ENCODE measurements around the gene CBLN3. TPM values are rescaled to one million over a fixed set of nuclear protein-coding genes. Genes with fewer than 3 reads are reported as not detected.
A peak's percentile ranks its signal among the peaks of the same experiment; 100 is the strongest.

Gene CBLN3
- total and polyA plus RNA-seq, 9 of the 15 experiments (the other 6 are each of a cell fraction or from before 2014, with no cell fraction given), result 0.05 to 0.59 (median 0.26) TPM; not detected in 1

DNA sequence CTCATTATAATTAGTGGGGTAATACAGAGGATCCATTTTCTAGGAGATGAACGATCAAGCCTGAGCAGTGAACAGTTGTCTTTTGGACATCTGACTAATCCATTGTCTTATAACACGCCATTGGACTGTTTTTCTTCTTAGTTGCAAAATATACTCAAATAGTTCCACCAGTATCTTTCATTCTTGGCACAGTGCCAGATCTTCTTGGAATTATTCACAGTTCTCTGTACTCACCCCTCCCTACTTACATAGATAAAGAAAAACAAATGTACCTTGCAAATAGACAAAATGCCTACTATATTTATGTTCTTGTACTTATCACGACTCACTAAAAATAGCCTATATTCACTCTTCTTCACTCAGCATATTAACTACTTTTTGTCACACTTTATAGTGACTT, 3.8 kb downstream of the CBLN3 start (continued):
- TF ChIP-seq, protein P1, sequence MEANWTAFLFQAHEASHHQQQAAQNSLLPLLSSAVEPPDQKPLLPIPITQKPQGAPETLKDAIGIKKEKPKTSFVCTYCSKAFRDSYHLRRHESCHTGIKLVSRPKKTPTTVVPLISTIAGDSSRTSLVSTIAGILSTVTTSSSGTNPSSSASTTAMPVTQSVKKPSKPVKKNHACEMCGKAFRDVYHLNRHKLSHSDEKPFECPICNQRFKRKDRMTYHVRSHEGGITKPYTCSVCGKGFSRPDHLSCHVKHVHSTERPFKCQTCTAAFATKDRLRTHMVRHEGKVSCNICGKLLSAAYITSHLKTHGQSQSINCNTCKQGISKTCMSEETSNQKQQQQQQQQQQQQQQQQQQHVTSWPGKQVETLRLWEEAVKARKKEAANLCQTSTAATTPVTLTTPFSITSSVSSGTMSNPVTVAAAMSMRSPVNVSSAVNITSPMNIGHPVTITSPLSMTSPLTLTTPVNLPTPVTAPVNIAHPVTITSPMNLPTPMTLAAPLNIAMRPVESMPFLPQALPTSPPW (CRISPR knock-in tag; IDR thresholded peaks at IDR 0.05), result peak; percentile 38; the same call in 1 of the 2 replicates
- no peak for TF ChIP-seq NONO (IDR thresholded peaks at IDR 0.05; ENCODE audit: low read depth in 2 of 2, low read length in 1 of 2)
- no peak for TF ChIP-seq ELF1 (tag; IDR thresholded peaks at IDR 0.05)
- TF ChIP-seq, protein P2, sequence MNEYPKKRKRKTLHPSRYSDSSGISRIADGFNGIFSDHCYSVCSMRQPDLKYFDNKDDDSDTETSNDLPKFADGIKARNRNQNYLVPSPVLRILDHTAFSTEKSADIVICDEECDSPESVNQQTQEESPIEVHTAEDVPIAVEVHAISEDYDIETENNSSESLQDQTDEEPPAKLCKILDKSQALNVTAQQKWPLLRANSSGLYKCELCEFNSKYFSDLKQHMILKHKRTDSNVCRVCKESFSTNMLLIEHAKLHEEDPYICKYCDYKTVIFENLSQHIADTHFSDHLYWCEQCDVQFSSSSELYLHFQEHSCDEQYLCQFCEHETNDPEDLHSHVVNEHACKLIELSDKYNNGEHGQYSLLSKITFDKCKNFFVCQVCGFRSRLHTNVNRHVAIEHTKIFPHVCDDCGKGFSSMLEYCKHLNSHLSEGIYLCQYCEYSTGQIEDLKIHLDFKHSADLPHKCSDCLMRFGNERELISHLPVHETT (CRISPR knock-in tag; conservative IDR thresholded peaks at IDR 0.05 in 1 of 2, IDR thresholded peaks at IDR 0.05 in 1 of 2), result no peak
- TF ChIP-seq ATF1 (CRISPR knock-in tag; IDR thresholded peaks at IDR 0.05), result no peak
- no peak for TF ChIP-seq ATF1 (tag; IDR thresholded peaks at IDR 0.05)
- TF ChIP-seq, protein P3, sequence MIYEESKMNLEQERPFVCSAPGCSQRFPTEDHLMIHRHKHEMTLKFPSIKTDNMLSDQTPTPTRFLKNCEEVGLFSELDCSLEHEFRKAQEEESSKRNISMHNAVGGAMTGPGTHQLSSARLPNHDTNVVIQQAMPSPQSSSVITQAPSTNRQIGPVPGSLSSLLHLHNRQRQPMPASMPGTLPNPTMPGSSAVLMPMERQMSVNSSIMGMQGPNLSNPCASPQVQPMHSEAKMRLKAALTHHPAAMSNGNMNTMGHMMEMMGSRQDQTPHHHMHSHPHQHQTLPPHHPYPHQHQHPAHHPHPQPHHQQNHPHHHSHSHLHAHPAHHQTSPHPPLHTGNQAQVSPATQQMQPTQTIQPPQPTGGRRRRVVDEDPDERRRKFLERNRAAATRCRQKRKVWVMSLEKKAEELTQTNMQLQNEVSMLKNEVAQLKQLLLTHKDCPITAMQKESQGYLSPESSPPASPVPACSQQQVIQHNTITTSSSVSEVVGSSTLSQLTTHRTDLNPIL (CRISPR knock-in tag; IDR thresholded peaks at IDR 0.05), result no peak
- peak; percentile 100 for TF ChIP-seq SMAD1 (IDR thresholded peaks at IDR 0.05; ENCODE audit: low read depth, low read length, partially characterized antibody)
- TF ChIP-seq C11orf30 (IDR thresholded peaks at IDR 0.05; ENCODE audit: low read depth), result peak; percentile 26; the same call in 1 of the 2 replicates
- TF ChIP-seq NCOA2 (IDR thresholded peaks at IDR 0.05; ENCODE audit: partially characterized antibody in 2 of 2), result peak in 1 of 2 experiments; percentile 93
- no peak; a peak in 1 of 4 replicates for TF ChIP-seq TBL1XR1 (IDR thresholded peaks at IDR 0.05; ENCODE audit: low read length in 2 of 2)
- TF ChIP-seq NR2C1 (IDR thresholded peaks at IDR 0.05), result no peak
- TF ChIP-seq NR2C1 (tag; IDR thresholded peaks at IDR 0.05), result no peak
- peak; percentile 45; the same call in 1 of the 2 replicates for TF ChIP-seq EP300 (IDR thresholded peaks at IDR 0.05; ENCODE audit: low read length)
- 0 out of 2 replicates have a peak, but pooled peaks have one; percentile 1 for TF ChIP-seq JUND (IDR thresholded peaks at IDR 0.05; ENCODE audit: borderline replicate concordance, low read depth, low read length)
- no peak for TF ChIP-seq JUND (tag; IDR thresholded peaks at IDR 0.05; ENCODE audit: borderline replicate concordance, low read depth, low read length)
- TF ChIP-seq ZNF143 (CRISPR knock-in tag; IDR thresholded peaks at IDR 0.05), result no peak
- TF ChIP-seq, protein P4, sequence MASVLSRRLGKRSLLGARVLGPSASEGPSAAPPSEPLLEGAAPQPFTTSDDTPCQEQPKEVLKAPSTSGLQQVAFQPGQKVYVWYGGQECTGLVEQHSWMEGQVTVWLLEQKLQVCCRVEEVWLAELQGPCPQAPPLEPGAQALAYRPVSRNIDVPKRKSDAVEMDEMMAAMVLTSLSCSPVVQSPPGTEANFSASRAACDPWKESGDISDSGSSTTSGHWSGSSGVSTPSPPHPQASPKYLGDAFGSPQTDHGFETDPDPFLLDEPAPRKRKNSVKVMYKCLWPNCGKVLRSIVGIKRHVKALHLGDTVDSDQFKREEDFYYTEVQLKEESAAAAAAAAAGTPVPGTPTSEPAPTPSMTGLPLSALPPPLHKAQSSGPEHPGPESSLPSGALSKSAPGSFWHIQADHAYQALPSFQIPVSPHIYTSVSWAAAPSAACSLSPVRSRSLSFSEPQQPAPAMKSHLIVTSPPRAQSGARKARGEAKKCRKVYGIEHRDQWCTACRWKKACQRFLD (CRISPR knock-in tag; IDR thresholded peaks at IDR 0.05), result no peak
- TF ChIP-seq KDM1A (IDR thresholded peaks at IDR 0.05), result 0 out of 4 replicates have a peak, but pooled peaks of 1 of the 2 experiments have one; percentile 7
- TF ChIP-seq STAT5A (IDR thresholded peaks at IDR 0.05; ENCODE audit: borderline replicate concordance, low read length), result peak; percentile 52
- TF ChIP-seq TAF9B (IDR thresholded peaks at IDR 0.05; ENCODE audit: partially characterized antibody), result peak; percentile 15
- peak in 1 of 2 experiments; percentile 86; a peak in 2 of 4 replicates for TF ChIP-seq RAD21 (CRISPR knock-in tag; conservative IDR thresholded peaks at IDR 0.05 in 1 of 2, IDR thresholded peaks at IDR 0.05 in 1 of 2)
- no peak for TF ChIP-seq NCOA1 (IDR thresholded peaks at IDR 0.05; ENCODE audit: low read depth)
- 0 out of 2 replicates have a peak, but pooled peaks have one; percentile 31 for TF ChIP-seq TAL1 (IDR thresholded peaks at IDR 0.05)
- no peak for TF ChIP-seq NRF1 (conservative IDR thresholded peaks at IDR 0.05 in 1 of 2, IDR thresholded peaks at IDR 0.05 in 1 of 2)
